T47D (cell line): ENCODE results near the gene PATJ.

Source experiments
- DNase-seq, 2 experiments: peaks; one replicate each; pipeline versions ENCODE4 v3.0.0 to v3.0.0-alpha.2; 2011 to 2012; ENCODE audit warnings: low read depth in 1 of 2, low spot score in 1 of 2
- JUND ChIP-seq: IDR thresholded peaks from 2 replicates; pipeline ENCODE4 v1.6.1; 2012; ENCODE audit warnings: low read depth
- in situ Hi-C: cut with HindIII; loops from 2 replicates; pipeline ENCODE4 v1.10.0; 2016; ENCODE audit warnings: low sequenced_read_pairs, low pct_unique_long_range_greater_than_20kb

The PATJ gene

GRCh38 chr1:62022382-62022983, 280.2 kb downstream of the PATJ start:
- in situ Hi-C loops: no loop called here
- no peak for DNase-seq
- no peak for TF ChIP-seq JUND

- TF ChIP-seq JUND: no peak
- DNase-seq: peak in 1 of 2 experiments; percentile 4
- in situ Hi-C loops: no loop called here
These were observed 282.4 kb downstream of the PATJ start for GRCh38 chr1:62024690-62025089.

GRCh38 chr1:62025154-62025553, 282.9 kb downstream of the PATJ start:
- TF ChIP-seq JUND: no peak
- DNase-seq: no peak
- in situ Hi-C loops: no loop called here

- in situ Hi-C loops: no loop called here
- TF ChIP-seq JUND: no peak
- no peak for DNase-seq
These were observed 283.6 kb downstream of the PATJ start for GRCh38 chr1:62025892-62026291.

- DNase-seq: no peak
- no peak for TF ChIP-seq JUND
- in situ Hi-C loops: no loop called here
These were observed 287.4 kb downstream of the PATJ start for GRCh38 chr1:62029704-62030103.

- in situ Hi-C loops: no loop called here
- no peak for DNase-seq
- no peak for TF ChIP-seq JUND
These were observed 292.5 kb downstream of the PATJ start for GRCh38 chr1:62034790-62035189.

- no peak for DNase-seq
- TF ChIP-seq JUND: no peak
- in situ Hi-C loops: no loop called here
These were observed 295.0 kb downstream of the PATJ start for GRCh38 chr1:62037274-62037673.

- in situ Hi-C loops: no loop called here
- DNase-seq: peak in 1 of 2 experiments; percentile 3
- TF ChIP-seq JUND: no peak
These were observed 296.5 kb downstream of the PATJ start for GRCh38 chr1:62038594-62039284.

GRCh38 chr1:62040450-62040849, 298.2 kb downstream of the PATJ start:
- no peak for TF ChIP-seq JUND
- in situ Hi-C loops: no loop called here
- peak in 1 of 2 experiments; percentile 5 for DNase-seq

- DNase-seq: no peak
- in situ Hi-C loops: no loop called here
- no peak for TF ChIP-seq JUND
These were observed 298.7 kb downstream of the PATJ start for GRCh38 chr1:62040973-62041372.

GRCh38 chr1:62043154-62043553, 300.9 kb downstream of the PATJ start:
- DNase-seq: no peak
- in situ Hi-C loops: no loop called here
- TF ChIP-seq JUND: no peak

- no peak for DNase-seq
- no peak for TF ChIP-seq JUND
- in situ Hi-C loops: no loop called here
These were observed 303.3 kb downstream of the PATJ start for GRCh38 chr1:62045574-62045973.

GRCh38 chr1:62046927-62047326, 304.6 kb downstream of the PATJ start:
- no peak for TF ChIP-seq JUND
- DNase-seq: no peak
- in situ Hi-C loops: no loop called here

- DNase-seq: peak in 1 of 2 experiments; percentile 33
- TF ChIP-seq JUND: no peak
- in situ Hi-C loops: no loop called here
These were observed 307.9 kb downstream of the PATJ start for GRCh38 chr1:62050165-62050564.
